Left renal pelvis (tissue), 4 donors: ENCODE measurements around the gene SUSD3. TPM values are rescaled to one million over a fixed set of nuclear protein-coding genes. Genes with fewer than 3 reads are reported as not detected.
"Not testable (repeated sequence)": the region's sequence is repeated elsewhere in the genome, so short reads cannot be mapped to it uniquely, and the experiment has no call there.

ENCODE experiments used
- DNase-seq, 4 donors: peaks; one replicate each; pipeline ENCODE4 v3.0.0-alpha.2; 2013; ENCODE audit warnings: low read depth in 4 of 4, low spot score in 3 of 4
- polyA plus RNA-seq, 4 donors: library from polyadenylated mRNA; unstranded; fragments of 120-200 nt; gene quantifications; one replicate each; pipeline ENCODE4 v1.2.1, GENCODE V29; 2013; ENCODE audit not compliant: insufficient read length in 4 of 4

SUSD3 gene
- polyA plus RNA-seq, 4 donors: 2.6 to 9.7 (median 7.4) TPM

DNA sequence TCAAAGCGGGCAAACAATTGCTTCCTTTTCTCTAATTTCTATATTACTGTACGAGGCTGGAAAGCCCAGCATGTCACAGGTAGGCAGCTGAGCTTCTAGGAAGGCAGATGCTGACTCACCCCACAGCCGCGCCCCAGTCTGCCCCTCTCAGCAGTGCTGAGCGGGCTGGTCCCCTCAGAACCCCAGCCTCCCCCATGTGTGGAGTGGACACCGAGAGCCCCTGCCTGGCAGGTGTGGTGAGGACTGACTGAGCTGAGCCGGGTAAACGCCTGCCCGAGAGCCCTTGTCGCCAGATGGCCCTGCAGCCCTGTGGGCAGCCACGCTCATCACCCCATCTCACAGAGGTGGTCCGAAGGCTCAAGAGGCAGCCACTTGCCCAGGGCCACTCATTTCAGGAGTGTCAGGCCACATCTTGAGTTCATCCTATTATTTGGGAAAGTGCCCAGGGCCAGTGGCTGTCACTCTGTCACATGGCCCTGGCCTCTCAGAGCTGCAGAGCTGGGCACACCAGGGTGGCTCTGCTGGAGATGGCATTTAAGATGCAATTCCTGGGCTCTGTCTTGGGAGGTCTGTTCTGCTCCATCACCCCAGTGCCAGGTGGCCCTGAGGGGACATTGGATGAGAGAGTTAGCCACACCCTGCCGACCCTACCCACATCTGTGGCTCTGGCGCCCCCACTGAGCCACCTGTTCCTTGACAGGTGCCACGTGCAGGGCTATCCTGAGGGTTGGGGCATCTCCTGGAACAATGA, 50.0 kb downstream of the SUSD3 start:
- DNase-seq: no peak

DNA sequence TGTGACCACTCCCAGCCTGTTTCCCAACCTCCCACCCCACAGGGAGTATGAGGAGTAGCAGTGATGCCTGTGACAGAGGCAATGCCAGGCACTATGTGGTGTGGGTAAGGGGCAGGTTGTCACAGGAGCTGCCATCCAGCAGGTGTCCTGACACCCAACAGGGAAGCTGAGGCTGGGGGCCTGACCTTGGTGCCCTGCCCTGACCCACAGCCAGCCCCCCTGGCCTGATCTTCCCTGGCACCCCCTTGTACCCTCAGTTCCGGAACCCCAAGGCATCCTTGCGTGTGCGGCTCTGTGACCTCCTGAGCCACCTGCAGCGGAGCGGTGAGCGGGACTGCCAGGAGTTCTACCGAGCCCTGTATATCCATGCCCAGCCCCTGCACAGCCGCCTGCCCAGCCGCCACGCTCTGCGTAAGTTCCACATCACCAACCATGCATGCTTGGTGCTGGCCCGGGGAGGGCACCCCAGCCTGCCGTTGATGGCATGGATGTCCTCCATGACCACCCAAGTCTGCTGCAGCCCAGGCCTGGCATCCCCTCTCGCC, 51.9 kb downstream of the SUSD3 start:
- no peak for DNase-seq

- DNase-seq: no peak
Measured at GRCh38 chr9:93111001-93111370, 52.5 kb downstream of the SUSD3 start.

DNA sequence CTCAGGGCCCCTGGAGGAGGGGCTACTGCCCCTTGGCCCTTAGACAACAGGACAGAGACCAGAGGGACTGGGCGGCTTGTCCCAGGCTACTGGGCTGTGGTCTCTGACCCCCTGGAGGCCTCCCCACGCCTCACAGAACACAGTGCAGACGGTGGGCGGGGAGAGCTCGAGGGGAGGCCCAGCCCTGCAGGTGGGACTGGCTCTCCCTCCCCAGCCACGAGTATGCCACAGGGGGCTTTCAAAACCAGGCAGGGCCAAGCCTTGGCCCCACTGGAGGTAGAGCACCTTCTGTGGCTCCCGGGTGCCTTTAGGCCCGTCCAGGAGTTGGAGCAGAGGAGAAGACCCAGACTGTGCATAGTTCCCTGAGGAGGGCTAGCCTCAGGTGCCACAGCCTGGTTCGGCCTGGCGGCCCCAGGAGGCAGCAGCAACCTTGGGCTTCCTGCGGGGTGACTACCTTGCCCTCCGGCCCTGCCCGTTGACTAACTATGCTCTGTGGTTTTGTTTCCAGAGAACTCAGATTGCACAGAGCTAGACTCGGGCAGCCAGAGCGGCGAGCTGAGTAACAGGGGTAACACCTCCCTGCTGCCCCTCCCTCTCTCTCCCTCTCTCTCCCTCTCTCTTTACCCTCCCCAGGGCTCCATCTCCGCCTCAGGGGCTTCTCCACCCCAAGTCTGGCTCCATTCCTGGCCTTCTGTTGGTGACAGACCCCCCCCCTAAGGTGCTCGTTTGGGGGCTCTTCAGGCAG, 53.0 kb downstream of the SUSD3 start:
- DNase-seq: no peak

- no peak for DNase-seq
Measured at GRCh38 chr9:93112116-93112863, 53.8 kb downstream of the SUSD3 start.

DNA sequence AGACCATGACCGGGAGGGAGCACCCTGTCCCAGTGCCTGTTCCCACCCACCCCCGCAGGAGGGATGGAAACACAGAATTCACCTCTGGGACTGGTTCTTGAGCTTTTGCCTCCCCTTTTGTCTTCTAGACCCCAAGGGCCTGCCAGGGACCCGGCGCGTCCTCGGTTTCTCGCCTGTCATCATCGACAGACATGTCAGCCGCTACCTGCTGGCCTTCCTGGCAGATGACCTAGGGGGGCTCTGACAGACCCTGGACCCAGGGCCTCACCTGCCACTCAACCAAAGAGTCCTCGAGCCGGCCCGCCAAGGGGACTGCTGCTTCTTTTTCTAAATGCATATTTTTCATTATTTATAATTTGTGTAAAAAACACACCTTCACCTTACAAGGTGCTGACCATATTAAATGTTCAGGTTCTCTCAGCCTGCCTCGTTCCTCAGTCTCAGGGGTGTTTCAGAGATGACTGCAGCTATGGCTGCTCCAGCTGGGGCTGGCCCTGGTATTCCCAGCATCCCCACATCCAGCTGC, 54.4 kb downstream of the SUSD3 start:
- DNase-seq: no peak

GRCh38 chr9:93114169-93114983, 55.9 kb downstream of the SUSD3 start:
- DNase-seq: no peak

- no peak for DNase-seq
Measured at GRCh38 chr9:93114984-93115335, 56.5 kb downstream of the SUSD3 start.

DNA sequence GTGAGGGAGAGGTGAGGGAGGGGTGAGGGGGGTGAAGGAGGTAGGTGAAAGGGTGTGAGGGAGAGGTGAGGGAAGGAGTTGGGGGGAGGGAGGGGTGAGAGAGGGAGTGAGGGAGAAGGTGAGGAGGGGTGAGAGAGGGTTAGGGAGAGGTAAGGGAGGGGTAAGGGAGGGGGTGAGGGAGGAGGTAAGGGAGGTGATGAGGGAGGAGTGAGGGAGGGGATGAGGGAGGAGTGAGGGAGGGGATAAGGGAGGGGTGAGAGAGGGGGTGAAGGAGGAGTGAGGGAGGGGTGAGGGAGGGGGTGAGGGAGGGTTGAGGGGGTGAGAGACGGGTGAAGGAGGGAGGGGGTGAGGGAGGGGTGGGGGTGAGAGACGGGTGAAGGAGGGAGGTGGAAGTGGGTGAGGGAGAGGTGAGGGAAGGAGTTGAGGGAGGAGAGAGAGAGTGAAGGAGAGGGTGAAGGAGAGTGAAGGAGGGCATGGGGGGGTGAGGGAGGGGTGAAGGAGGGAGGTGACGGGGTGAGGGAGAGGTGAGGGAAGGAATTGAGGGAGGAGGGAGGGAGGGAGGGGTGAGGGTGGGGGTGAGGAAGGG, 57.1 kb downstream of the SUSD3 start:
- no peak for DNase-seq

DNA sequence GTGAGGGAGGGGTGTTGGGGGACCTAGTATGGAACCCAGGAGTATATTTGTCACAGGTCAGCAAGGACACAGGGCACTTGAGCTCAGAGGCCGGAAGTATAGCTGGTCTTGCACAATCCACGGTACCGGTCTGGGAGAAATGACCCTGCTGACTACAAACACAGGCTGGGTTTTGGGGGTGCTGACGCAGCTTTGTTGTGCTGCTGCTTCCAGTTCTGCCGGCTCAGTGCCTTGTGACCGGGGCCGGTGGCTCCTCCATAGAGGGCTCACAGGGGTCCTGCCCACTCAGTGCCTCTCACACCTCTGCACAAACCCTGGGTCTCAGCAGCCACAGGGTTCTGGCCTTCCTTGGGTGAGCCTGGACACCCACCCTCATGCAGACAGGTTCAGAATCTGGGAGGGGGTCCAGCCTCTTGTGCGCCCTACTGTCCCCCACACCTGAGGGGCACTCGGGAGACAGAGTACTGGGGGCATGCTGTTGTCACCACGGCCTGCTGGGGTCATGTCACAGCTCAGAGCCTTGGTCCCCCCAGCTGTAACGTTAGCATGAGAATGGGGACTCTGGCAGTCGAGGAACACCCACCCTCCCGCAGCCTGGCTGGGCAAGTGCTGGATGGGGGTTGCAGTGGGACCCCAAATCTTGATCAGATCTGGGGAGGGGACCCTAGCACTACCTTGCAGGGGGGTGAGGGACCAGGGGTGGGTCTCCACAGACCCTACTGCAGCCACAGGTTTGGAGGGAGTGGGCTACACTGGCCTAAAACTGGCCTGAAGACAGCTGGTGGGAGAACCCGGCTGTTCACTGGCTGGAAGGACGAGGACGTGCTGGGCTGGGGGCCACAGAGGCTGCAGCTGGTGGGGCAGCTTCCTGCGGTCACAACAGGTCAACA, 57.8 kb downstream of the SUSD3 start:
- DNase-seq: no peak

DNA sequence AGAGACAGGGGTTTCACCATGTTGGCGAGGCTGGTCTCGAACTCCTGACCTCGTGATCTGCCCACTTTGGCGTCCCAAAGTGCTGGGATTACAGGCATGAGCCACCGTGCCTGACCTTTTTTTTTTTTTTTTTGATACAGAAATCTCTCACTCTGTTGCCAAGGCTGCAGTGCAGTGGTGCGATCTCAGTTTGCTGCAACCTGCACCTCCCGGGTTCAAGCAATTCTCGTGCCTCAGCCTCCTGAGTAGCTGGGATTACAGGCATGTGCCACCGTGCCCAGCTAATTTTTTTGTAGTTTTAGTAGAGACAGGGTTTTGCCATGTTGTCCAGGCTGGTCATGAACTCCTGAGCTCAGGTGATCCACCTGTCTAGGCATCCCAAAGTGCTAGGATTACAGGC, 59.0 kb downstream of the SUSD3 start:
- not testable (repeated sequence) for DNase-seq

DNA sequence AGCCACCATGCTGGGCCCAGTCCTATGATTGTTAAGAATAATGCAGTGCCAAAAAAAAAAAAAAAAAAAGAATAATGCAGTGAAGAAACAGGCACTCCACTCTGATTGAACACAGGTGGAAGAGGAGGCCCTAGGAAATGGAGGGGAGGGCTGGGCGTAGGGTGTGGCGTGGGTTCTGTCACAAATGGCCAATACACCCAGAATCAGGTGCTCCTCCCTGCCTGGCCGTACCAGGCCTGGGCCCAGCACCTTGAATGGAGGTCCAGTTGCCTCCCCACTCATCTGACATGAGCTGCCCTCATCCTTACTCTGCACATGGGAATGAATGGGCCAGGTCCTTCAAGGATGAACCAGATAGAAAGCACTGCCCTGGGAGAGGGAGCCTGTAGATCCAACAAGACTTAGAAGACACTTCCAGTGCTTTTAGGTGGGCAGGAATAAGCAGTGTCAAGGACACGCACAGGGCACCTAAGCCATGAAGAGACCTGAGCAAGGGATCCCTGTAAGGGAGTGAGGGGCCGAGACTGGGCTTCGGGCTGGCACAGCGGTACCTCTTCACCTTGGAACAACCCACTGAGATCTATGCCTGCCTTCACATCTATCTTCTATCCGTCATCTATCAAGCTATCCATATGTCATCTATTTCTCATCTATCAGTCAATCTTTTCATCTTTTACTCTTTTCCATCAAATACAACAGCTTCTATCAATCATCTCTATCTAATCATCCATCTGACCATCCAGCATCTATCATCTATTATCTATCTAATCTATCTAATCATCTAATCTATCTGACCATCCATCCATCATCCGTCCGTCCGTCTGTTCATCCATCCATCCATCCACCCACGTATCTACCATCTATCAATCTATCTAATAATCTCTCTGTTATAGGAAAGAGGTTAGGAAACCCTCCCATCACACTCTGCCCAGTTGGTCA, 59.7 kb downstream of the SUSD3 start:
- DNase-seq: no peak

GRCh38 chr9:93118863-93119702, 60.6 kb downstream of the SUSD3 start:
- DNase-seq: no peak

DNA sequence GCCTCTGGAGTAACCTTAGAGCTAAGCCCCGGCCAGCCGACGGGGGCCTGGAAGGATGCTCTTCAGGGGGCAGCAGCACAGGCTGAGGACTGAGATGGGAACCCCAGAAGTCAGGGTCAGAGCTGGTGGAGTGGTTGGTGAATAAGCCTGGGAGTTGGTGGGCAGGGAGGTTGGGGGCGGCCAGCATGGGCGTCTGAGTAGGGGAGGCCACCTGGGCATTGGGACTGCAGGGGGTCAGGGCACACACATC, 61.1 kb downstream of the SUSD3 start:
- no peak for DNase-seq

- DNase-seq: no peak
Measured at GRCh38 chr9:93119953-93120845, 61.7 kb downstream of the SUSD3 start.

GRCh38 chr9:93120846-93121315, 62.4 kb downstream of the SUSD3 start:
- no peak for DNase-seq
